HUES64 (cell line): Measurements from ENCODE around the gene NTRK3.
"Not testable (repeated sequence)": the region's sequence is repeated elsewhere in the genome, so short reads cannot be mapped to it uniquely, and the experiment has no call there.

Experiments
- H3K27ac ChIP-seq: 2 replicates; pipeline ENCODE4 v1.7.0; 2013; ENCODE audit warnings: low read depth, low read length, inconsistent platforms
- H3K27me3 ChIP-seq: 2 replicates; pipeline ENCODE4 v1.6.1; 2013; ENCODE audit warnings: mild to moderate bottlenecking, low read length; ENCODE audit not compliant: insufficient read depth
- H3K36me3 ChIP-seq: 2 replicates; pipeline ENCODE4 v1.6.1; 2013; ENCODE audit warnings: mild to moderate bottlenecking, low read length; ENCODE audit not compliant: insufficient read depth
- H3K4me1 ChIP-seq: 2 replicates; pipeline ENCODE4 v1.6.1; 2013; ENCODE audit warnings: mild to moderate bottlenecking, low read length, moderate library complexity; ENCODE audit not compliant: insufficient read depth
- H3K4me3 ChIP-seq: 2 replicates; pipeline ENCODE4 v1.5.1; 2013; ENCODE audit warnings: mild to moderate bottlenecking, low read length, moderate library complexity
- H3K9ac ChIP-seq: 2 replicates; pipeline ENCODE4 v1.6.1; 2013; ENCODE audit warnings: mild to moderate bottlenecking, low read depth, low read length
- H3K9me3 ChIP-seq: 2 replicates; pipeline ENCODE4 v1.6.1; 2013; ENCODE audit warnings: low read depth, low read length; ENCODE audit not compliant: insufficient read depth
- WGBS: fragments of 150-250, 120-280 bp; methylation state at CpG from one replicate; pipeline ENCODE4 v1.1.7; 2013; ENCODE audit warnings: missing lambda C conversion rate; 5-methylcytosine and 5-hydroxymethylcytosine counted together

The NTRK3 gene

GRCh38 chr15:88046576-88047129 lies 209.9 kb downstream of the NTRK3 start:
- WGBS = 92% methylated on average over 13 of the region's 13 CpGs

GRCh38 chr15:88043396-88043795 lies 213.1 kb downstream of the NTRK3 start:
- Histone ChIP-seq H3K36me3 (no peaks in the 10 kb centered on the region), H3K9me3 (no peaks in the 10 kb centered on the region), H3K4me3 (no peak overlapping the region), H3K27me3 (no peaks in the 10 kb centered on the region), H3K9ac (no peak overlapping the region), H3K4me1 (no peaks in the 10 kb centered on the region), H3K27ac (no peak overlapping the region)
- WGBS = 100% methylated on average over 1 of the region's 1 CpG

More at GRCh38 chr15:88046576-88047129, 209.9 kb downstream of the NTRK3 start:
- Histone ChIP-seq H3K4me1 (peaks cover 5% of the 10 kb centered on the region), H3K4me3 (no peak overlapping the region), H3K27me3 (no peaks in the 10 kb centered on the region), H3K36me3 (no peaks in the 10 kb centered on the region), H3K9ac (no peak overlapping the region), H3K9me3 (no peaks in the 10 kb centered on the region), H3K27ac (no peak overlapping the region)

- no peaks in the 10 kb centered on the region for H3K36me3 ChIP-seq
- no peaks in the 10 kb centered on the region for H3K27me3 ChIP-seq
- H3K4me3 ChIP-seq = no peak overlapping the region
- H3K9me3 ChIP-seq = no peaks in the 10 kb centered on the region
- peaks cover 7% of the 10 kb centered on the region for H3K4me1 ChIP-seq
- no peak overlapping the region for H3K9ac ChIP-seq
- whole genome bisulfite sequencing = 92% methylated on average over 5 of the region's 5 CpGs
- H3K27ac ChIP-seq = no peak overlapping the region
Observed at GRCh38 chr15:88042047-88042446, 214.5 kb downstream of the NTRK3 start.

GRCh38 chr15:88040516-88040915 lies 216.0 kb downstream of the NTRK3 start:
- Histone ChIP-seq H3K4me3 (no peak overlapping the region), H3K36me3 (no peaks in the 10 kb centered on the region), H3K4me1 (peaks cover 22% of the 10 kb centered on the region), H3K27ac (no peak overlapping the region), H3K9ac (no peak overlapping the region), H3K27me3 (no peaks in the 10 kb centered on the region), H3K9me3 (no peaks in the 10 kb centered on the region)
- 81% methylated on average over 1 of the region's 1 CpG for WGBS

- no peak overlapping the region for H3K4me3 ChIP-seq
- H3K4me1 ChIP-seq = peaks cover 33% of the 10 kb centered on the region
- H3K27me3 ChIP-seq = no peaks in the 10 kb centered on the region
- no peaks in the 10 kb centered on the region for H3K9me3 ChIP-seq
- H3K27ac ChIP-seq = no peak overlapping the region
- 89% methylated on average over 3 of the region's 4 CpGs for WGBS
- no peak overlapping the region for H3K9ac ChIP-seq
- no peaks in the 10 kb centered on the region for H3K36me3 ChIP-seq
Observed at GRCh38 chr15:88038261-88038660, 218.3 kb downstream of the NTRK3 start.

- 23% methylated on average over 7 of the region's 9 CpGs for WGBS
- peak overlapping the region; percentile 38; the same call in 1 of the 2 replicates for H3K9ac ChIP-seq
- peaks cover 33% of the 10 kb centered on the region for H3K4me1 ChIP-seq
- H3K4me3 ChIP-seq = peak overlapping the region; percentile 24
- H3K27me3 ChIP-seq = no peaks in the 10 kb centered on the region
- H3K27ac ChIP-seq = peak overlapping the region; percentile 84
- H3K9me3 ChIP-seq = no peaks in the 10 kb centered on the region
- no peaks in the 10 kb centered on the region for H3K36me3 ChIP-seq
Observed at GRCh38 chr15:88036154-88036839, 220.2 kb downstream of the NTRK3 start.

GRCh38 chr15:88035381-88035780 lies 221.2 kb downstream of the NTRK3 start:
- no peaks in the 10 kb centered on the region for H3K27me3 ChIP-seq
- no peak overlapping the region for H3K9ac ChIP-seq
- H3K4me3 ChIP-seq = no peak overlapping the region
- H3K9me3 ChIP-seq = no peaks in the 10 kb centered on the region
- WGBS = 90% methylated on average over 5 of the region's 5 CpGs
- no peaks in the 10 kb centered on the region for H3K36me3 ChIP-seq
- H3K4me1 ChIP-seq = peaks cover 33% of the 10 kb centered on the region
- H3K27ac ChIP-seq = peak overlapping the region; percentile 52

- not testable (repeated sequence) for H3K27me3 ChIP-seq, H3K4me3 ChIP-seq, H3K9ac ChIP-seq, H3K36me3 ChIP-seq, H3K9me3 ChIP-seq, H3K27ac ChIP-seq
- H3K4me1 ChIP-seq = peaks cover 33% of the 10 kb centered on the region
- WGBS = 95% methylated on average over 5 of the region's 5 CpGs
Observed at GRCh38 chr15:88033421-88033820, 223.1 kb downstream of the NTRK3 start.

- H3K9me3 ChIP-seq = no peaks in the 10 kb centered on the region
- no peak overlapping the region for H3K27ac ChIP-seq
- peaks cover 33% of the 10 kb centered on the region for H3K4me1 ChIP-seq
- no peak overlapping the region for H3K4me3 ChIP-seq
- 95% methylated on average over 13 of the region's 13 CpGs for WGBS
- H3K9ac ChIP-seq = no peak overlapping the region
- no peaks in the 10 kb centered on the region for H3K27me3 ChIP-seq
- no peaks in the 10 kb centered on the region for H3K36me3 ChIP-seq
Observed at GRCh38 chr15:88032787-88033186, 223.8 kb downstream of the NTRK3 start.

GRCh38 chr15:88031461-88031860 lies 225.1 kb downstream of the NTRK3 start:
- WGBS = 95% methylated on average over 2 of the region's 2 CpGs
- no peaks in the 10 kb centered on the region for H3K27me3 ChIP-seq
- H3K4me3 ChIP-seq = no peak overlapping the region
- H3K36me3 ChIP-seq = no peaks in the 10 kb centered on the region
- no peak overlapping the region for H3K9ac ChIP-seq
- no peaks in the 10 kb centered on the region for H3K9me3 ChIP-seq
- H3K27ac ChIP-seq = no peak overlapping the region
- peaks cover 20% of the 10 kb centered on the region for H3K4me1 ChIP-seq

GRCh38 chr15:88029696-88030095 lies 226.8 kb downstream of the NTRK3 start:
- Histone ChIP-seq H3K27ac (no peak overlapping the region), H3K27me3 (no peaks in the 10 kb centered on the region), H3K9ac (no peak overlapping the region), H3K9me3 (no peaks in the 10 kb centered on the region), H3K4me1 (peaks cover 3% of the 10 kb centered on the region), H3K36me3 (no peaks in the 10 kb centered on the region), H3K4me3 (no peak overlapping the region)
- WGBS = 88% methylated on average over 2 of the region's 2 CpGs
